HG03103 (cell line): ENCODE measurements around the gene XAGE1A.
"Not testable (repeated sequence)": the region's sequence is repeated elsewhere in the genome, so short reads cannot be mapped to it uniquely, and the experiment has no call there.

Experiments used
- ATAC-seq: cut with Tn5 transposase; IDR thresholded peaks from one replicate; pipeline ENCODE4 v1.9.1; 2021; ENCODE audit warnings: low read depth; ENCODE audit not compliant: unreplicated experiment

The XAGE1A gene, protein sequence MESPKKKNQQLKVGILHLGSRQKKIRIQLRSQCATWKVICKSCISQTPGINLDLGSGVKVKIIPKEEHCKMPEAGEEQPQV

DNA sequence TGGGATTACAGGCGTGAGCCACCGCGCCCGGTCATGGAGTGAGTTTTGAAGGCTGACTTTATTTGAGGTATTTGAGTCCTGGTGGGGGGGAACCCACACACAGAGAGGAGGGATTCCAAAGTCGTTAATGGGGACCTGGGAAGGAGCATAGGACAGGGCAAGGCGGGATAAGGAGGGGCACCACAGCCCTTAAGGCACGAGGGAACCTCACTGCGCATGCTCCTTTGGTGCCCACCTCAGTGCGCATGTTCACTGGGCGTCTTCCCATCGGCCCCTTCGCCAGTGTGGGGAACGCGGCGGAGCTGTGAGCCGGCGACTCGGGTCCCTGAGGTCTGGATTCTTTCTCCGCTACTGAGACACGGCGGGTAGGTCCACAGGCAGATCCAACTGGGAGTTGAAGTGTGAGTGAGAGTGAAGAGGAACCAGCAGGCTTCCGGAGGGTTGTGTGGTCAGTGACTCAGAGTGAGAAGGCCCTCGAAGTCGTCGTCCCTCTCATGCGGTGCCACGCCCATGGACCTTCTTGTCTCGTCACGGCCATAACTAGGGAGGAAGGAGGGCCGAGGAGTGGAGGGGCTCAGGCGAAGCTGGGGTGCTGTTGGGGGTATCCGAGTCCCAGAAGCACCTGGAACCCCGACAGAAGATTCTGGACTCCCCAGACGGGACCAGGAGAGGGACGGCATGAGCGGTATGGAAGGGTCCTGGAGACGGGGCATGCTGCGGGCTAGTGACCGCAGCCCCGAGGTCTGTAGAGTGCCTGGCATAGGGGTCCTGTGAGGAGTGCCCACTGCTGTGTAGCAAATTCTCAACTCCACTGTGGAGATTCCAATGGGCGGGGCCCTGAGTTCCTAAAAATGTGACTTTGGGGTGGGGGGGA lies at the start of gene XAGE1A:
Gene XAGE1A, plus strand, starts transcription at position 264 of the 874 bp plus-strand sequence. CDS start 1,554 bp downstream, outside the sequence.
- ATAC-seq, result not testable (repeated sequence)

DNA sequence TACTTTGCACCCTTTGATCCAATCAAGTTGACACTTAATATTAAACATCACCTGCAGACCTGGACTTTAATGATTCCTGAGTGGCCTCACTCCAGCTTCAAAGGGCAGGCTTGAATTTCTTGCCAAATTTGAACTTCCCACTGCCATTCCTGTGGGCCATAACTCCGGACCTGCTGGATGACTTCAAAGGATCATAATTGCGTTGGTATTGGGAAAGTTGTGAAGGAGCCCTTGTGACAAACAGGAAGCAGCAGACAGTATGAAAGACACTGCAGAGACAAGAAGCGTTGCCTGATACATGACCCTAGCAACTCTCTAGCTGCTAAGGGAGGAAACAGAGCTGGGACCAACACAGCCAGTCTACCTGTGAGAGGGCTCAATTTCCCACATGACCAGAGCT lies 43.6 kb upstream of the XAGE1A start:
- ATAC-seq, result not testable (repeated sequence)

DNA sequence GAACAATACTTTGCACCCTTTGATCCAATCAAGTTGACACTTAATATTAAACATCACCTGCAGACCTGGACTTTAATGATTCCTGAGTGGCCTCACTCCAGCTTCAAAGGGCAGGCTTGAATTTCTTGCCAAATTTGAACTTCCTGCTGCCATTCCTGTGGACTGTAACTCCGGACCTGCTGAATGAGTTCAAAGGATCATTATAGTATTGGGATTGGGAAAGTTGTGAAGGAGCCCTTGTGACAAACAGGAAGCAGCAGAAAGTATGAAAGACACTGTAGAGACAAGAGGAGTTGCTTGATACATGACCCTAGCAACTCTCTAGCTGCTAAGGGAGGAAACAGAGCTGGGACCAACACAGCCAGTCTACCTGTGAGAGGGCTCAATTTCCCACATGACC lies 24.3 kb upstream of the XAGE1A start:
- not testable (repeated sequence) for ATAC-seq

DNA sequence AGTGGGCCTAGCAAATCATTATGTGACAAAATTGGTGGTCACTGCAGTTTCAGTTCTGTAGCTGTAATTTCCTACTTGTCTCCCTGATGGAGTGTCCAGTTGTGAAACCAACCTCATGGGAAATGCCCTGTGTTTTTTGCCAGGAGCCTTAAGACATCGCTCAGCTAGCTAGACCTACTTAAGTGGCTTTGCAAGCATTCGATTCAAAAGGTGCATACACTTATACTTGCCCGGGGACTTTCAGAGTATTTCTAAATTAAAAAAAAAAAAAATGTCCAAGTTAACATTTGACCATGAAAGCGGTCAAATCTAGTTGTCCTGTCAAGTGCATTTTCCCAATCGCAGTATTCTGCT lies 788 bp downstream of the XAGE1A start:
- not testable (repeated sequence) for ATAC-seq

DNA sequence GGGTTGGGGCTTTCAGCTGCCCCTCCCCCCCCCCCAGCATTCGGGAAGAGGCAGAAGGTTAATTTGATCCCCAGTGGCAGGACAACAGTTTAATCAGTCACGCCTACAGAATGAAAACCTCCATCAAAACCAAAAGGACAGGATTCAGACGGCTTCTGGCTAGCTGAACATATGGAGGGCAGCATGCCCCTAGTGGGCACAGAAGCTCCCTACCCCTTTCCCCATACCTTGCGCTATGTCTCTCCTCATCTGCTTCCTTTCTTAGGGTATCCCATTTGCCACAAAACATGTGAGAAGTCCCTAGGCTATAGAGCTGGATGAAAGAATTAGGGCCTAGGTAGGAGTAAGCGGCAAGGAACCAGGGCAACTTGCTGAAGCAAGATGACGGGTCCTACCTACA lies 5.8 kb downstream of the XAGE1A start:
- not testable (repeated sequence) for ATAC-seq

DNA sequence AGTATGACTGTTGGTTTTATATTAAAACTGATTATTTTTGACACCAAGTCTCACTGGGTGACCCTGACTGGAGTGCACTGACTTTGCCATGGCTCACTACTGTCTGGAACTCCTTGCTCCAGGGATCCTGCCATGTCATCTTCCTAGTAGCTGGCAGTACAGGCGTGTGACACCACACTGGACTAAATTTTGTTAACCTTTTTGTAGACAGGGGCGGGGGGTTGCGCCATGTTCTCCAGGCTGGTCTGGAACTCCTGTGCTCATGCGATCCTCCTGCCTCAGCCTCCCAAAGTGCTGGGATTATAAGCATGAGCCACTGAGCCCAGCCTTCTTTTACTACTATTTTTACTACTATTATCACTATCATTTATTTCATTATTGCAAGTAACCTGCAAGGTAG lies 8.9 kb downstream of the XAGE1A start:
- ATAC-seq, result no peak

DNA sequence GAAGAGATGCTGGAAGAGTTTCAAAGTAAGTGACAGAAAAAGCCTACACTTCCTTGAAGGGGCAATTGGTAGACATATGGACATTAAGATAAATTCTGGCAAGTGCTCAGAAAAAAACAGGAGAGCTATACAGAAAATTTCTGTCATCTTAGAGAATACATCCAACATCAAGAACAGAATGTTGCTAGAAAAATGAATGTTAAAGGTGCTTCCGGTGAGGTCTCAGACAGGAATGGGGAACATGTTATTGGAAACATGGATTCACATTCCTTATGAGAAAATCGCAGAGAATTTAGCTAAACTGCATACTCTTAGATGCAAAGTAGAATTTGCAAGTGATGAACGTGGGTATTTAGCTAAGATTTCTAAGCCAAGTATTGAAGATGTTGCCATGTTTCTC lies 11.7 kb downstream of the XAGE1A start:
- ATAC-seq, result no peak

DNA sequence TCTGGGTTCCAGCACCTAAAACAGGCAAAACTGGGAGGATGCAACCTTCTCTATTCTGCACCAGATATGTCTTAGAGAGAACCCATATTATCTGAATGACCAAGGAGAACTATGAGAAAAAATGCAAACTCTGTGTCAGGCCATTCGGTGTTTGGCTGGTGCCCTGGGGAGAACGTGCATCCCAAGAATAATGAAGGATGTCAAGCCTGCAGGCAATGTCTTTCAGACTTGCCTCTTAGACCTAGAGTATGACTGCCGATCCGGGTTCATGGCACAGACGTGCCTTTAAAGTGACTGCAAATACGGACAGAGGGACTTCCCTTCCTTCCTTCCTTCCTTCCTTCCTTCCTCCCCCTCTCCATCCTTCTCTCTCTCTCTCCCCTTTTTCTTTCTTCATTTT lies 14.3 kb downstream of the XAGE1A start:
- no peak for ATAC-seq

DNA sequence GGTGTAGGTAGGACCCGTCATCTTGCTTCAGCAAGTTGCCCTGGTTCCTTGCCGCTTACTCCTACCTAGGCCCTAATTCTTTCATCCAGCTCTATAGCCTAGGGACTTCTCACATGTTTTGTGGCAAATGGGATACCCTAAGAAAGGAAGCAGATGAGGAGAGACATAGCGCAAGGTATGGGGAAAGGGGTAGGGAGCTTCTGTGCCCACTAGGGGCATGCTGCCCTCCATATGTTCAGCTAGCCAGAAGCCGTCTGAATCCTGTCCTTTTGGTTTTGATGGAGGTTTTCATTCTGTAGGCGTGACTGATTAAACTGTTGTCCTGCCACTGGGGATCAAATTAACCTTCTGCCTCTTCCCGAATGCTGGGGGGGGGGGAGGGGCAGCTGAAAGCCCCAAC lies 15.5 kb downstream of the XAGE1A start:
- ATAC-seq, result not testable (repeated sequence)

DNA sequence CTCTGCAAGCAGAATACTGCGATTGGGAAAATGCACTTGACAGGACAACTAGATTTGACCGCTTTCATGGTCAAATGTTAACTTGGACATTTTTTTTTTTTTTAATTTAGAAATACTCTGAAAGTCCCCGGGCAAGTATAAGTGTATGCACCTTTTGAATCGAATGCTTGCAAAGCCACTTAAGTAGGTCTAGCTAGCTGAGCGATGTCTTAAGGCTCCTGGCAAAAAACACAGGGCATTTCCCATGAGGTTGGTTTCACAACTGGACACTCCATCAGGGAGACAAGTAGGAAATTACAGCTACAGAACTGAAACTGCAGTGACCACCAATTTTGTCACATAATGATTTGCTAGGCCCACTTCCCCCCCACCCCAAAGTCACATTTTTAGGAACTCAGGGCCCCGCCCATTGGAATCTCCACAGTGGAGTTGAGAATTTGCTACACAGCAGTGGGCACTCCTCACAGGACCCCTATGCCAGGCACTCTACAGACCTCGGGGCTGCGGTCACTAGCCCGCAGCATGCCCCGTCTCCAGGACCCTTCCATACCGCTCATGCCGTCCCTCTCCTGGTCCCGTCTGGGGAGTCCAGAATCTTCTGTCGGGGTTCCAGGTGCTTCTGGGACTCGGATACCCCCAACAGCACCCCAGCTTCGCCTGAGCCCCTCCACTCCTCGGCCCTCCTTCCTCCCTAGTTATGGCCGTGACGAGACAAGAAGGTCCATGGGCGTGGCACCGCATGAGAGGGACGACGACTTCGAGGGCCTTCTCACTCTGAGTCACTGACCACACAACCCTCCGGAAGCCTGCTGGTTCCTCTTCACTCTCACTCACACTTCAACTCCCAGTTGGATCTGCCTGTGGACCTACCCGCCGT lies 20.7 kb downstream of the XAGE1A start:
- ATAC-seq, result not testable (repeated sequence)

DNA sequence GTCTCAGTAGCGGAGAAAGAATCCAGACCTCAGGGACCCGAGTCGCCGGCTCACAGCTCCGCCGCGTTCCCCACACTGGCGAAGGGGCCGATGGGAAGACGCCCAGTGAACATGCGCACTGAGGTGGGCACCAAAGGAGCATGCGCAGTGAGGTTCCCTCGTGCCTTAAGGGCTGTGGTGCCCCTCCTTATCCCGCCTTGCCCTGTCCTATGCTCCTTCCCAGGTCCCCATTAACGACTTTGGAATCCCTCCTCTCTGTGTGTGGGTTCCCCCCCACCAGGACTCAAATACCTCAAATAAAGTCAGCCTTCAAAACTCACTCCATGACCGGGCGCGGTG lies 21.3 kb downstream of the XAGE1A start, which contains the start of gene XAGE1B:
Gene XAGE1B, minus strand, starts transcription at position 77 of the 339 bp plus-strand sequence. CDS start 1,536 bp downstream, outside the sequence.
- ATAC-seq, result not testable (repeated sequence)

DNA sequence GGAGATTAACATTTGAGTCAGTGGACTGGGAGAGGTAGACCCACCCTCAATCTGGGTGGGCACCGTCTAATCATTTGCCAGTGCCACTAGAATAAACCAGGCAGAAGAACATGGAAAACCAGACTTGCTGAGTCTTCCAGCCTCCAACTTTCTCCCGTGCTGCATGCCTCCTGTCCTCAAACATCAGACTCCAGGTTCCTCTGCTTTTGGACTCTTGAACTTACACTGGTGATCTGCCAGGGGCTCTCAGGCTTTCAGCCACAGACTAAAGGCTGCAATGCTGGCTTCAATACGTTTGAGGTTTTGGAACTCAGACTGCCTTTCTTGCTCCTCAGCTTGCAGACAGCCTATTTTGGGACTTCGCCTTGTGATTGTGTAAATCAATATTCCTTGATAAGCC lies 45.4 kb downstream of the XAGE1A start:
- ATAC-seq, result not testable (repeated sequence)

DNA sequence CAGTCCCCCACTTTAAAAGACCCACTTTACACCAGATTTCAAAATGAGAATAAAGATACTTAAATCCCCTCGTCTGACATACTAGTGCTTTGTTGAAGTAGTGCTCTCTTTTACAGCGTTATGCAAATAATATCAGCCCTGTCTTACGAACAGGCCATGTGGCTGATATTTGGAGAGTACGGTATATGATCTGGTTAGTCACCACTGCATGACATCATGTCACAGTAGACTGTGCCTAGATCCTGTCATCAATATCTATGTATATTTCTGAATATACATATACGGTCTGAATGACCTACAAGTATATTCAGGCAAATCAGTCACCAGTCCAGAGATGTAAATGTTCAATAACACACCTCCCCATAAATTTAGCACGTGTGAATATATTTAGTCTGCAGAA lies 46.7 kb downstream of the XAGE1A start:
- ATAC-seq, result no peak

DNA sequence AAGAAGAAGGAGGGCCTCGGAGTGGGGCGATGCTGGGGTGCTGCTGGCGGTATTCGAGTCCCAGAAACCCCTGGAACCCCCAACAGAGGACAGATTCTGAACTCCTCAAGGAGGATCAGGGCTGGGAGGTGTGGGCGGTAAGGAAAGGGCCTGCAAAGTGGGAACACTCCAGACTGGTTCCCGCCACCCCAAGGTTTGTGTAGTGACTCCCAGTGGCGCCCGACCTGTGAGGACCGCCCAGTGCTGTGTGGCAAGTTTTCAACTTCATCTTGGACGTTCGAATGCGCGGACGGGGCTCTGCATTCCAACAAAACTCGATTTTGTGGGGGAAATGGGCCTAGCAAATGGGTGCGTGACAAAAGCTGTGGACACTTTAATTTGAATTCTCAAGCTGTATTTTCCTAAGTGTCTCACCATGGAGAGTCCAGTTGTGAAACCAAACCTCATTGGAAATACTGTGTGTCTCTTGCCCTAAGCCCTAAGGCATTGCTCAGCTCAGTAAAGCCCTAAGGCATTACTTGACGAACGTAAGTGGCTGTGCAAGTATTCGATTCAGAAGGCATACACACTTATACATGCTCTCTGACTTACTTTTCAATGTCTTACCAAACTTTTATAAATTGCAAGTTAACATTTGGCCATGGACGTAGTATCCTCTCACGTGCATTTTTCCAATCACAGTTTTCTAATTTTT lies 48.7 kb downstream of the XAGE1A start:
- ATAC-seq, result no peak

DNA sequence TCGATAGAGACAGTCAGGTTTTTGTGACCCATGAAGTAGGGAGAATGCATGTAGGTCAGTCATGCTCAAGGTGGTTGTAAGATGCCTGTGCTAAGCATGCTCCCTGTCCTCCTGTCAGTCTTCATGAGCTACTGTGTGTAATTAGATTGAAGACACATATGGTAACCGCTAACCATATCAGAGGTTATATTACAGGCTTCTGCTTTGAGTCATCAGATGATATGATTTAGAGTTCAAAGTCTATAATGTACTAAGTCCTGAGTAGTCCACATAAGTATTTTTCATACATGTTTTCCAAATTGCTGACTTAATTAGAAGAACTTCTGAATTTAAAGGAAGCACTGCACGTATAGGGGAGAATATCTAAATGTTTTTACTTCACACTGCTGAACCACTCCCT lies 53.2 kb downstream of the XAGE1A start:
- not testable (repeated sequence) for ATAC-seq
